GM18526 (cell line): Measurements from ENCODE around the gene ELMO1.

Experiments
- POLR2A ChIP-seq: IDR thresholded peaks from 3 replicates; pipeline ENCODE4 v1.6.1; 2011; ENCODE audit not compliant: insufficient read length; ENCODE audit errors: extremely low read depth

ELMO1 gene

DNA sequence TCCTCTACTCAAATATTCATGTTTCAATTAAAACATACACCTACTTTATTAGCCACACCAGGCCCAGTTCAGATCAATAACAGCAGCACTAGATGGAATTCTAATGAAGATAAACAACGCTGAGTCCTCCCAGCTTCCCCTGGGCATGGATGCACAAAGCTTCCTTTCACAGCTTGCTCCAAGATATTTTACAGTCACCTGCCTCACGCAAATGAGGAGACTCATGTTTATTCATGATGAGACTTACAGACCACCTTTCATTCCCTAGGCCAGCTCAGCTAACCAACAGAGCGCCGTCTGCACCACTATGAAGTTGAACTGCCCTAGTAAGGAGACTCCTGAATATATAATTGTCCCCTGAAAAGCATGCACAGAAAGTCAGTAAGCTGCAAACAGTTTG, 441.4 kb downstream of the ELMO1 start:
- TF ChIP-seq POLR2A: no peak

DNA sequence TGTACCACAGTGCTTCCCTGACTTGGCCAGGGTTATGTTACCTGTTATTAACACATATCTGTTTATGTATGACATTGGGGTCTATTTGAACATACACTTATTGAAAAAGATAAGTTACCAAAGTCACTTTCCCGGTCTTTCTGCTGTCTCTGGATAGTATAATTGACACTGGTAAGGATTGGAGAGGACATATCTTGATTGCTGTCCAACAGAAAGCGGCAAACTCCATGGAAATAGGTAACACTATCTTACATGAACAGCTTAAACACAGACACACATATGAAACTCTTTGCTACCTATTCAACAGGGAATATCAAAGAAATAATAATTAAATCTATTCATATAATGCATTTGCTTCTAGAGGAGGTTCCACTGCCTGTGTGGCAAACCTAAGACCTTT, 441.9 kb downstream of the ELMO1 start:
- TF ChIP-seq POLR2A: no peak

DNA sequence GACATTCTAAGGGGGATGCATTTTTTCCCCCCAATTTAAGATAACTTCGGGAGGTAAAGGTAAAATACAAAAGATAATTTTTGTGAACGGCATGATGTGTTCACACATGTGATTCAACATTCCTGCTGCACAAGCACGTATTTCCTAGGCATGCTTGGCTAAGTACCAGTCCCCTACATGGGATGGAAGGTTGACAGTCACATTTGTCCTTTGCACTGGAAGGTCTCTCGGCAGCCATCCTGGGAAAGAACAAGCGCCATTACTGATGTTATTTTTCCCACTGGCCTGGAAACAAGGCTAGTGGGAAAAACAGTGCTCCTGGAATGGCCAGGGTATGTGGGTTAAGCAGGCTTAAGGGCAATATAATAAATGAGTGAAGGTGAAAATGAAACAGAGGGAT, 448.2 kb downstream of the ELMO1 start:
- no peak for TF ChIP-seq POLR2A

DNA sequence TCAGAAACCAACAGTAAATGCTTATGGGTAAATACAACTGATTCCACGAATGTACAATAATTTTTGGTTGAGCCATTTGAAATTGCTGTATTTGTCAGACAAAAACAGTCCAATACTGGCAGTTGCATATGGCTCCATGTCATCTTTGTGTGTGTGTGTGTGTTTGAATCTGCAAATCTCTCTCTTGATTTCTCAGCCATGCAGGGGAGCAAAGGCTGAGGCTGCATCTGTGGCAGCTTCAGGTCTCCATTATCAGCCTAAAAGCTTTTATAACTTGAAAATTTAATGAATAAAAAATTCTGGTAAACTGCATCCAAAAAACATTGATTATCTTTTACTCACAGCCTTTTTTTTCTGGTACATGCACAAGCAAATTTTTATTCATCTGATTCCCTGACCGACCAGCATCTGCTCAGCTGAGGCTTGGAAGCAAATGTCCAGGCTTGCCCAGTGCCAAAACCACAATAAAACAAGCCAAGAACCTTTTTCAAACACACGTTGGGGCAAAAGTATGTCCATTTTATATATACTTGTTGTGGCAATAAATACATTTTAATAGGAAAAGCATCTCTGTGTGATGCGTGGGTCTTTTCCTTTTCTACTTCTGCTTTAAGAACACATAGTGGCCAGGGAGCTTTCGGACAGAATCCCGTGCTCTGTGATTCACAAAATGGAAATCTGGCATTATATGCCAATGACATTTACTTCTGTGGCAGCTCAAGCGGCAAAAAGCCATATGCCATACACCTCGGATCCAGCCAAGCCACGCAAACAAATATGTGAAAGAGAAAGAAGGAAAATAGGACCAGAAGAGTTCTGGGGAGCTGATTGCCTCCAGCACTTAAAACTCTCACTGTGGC, 448.8 kb downstream of the ELMO1 start:
- no peak for TF ChIP-seq POLR2A

DNA sequence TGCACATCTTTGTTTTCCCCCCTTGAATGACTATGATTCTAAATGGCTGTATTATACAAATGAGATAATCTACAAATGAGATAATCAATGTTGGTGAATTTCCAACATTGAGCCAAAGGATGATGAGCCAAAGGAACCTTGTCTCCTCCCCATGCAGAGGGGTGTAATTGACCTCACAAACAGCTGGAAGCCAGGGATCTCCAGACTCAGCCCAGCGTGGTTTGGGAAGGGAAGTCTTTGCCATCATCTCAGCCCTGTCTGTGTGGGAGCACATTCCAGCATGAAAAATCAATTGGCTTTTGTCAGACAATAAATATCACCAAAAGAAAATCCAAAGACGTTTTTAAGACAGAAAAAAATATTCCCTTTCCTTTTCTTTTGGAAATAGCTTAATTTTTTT, 452.9 kb downstream of the ELMO1 start:
- no peak for TF ChIP-seq POLR2A

DNA sequence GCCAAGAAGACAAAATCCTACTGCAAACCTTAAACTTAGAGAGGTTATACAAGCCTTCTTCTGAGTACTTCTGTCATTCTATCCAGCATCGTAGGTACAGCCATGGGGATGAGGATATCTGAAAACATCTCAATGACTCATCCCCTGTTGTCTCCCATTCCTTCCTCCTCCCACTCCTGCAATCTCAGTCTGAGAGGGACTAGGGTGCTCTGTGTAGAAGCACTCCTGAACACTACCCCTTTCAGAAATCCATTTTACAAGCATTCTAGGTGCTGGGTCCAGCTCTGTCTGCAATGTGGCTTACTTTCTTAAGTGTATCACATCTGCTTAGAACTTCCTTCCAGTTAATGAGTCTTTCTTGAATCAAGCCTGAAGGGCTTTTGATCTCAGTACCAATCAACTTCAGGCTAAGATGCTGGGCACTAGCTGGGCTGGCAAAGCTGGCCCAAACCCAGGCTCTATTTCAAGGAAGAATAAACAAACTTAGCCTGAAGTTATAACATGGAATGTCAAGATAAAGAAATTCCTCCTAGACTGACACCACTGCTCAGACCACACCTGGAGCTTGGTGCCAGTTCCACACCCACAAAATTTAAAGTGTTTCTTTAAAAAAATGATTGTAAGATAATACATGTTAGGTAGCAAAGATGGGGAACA, 454.1 kb downstream of the ELMO1 start:
- TF ChIP-seq POLR2A: no peak

DNA sequence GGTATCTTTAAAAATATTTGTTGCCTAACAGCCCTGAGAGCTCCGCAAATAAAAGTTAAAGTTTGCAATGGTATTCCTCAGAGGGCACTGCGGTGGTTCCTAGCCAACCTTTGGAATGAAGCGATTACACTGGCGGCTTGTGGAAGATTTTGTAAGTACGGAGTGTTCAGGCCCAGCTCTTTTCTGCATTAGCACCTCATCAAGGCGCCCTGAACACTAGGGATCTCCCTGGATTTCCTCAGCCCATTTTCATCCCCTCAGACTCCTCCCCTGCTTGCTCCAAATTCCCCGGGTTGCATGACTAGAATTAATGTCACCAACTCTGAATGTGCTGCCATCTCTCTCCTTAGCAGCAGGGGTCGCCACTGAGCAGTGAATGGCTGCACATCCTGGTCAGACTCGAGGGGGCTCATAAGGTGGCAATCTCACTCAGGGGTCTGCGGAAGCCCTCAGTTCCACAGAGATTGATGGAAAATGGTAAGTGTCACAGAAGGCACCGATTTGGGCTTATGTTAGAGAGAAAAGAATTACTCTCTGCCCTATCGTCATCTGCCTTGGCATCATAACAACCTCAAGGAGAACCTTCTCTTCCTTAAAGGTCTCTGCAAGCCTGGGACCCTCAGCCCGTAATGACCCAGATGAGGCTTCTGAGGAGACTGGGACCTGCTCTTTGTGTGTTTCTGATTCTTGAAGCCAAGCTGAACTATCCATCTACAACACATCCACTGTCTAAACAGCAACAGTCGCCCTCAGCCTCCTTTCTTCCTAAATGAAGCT, 461.5 kb downstream of the ELMO1 start:
- no peak for TF ChIP-seq POLR2A

DNA sequence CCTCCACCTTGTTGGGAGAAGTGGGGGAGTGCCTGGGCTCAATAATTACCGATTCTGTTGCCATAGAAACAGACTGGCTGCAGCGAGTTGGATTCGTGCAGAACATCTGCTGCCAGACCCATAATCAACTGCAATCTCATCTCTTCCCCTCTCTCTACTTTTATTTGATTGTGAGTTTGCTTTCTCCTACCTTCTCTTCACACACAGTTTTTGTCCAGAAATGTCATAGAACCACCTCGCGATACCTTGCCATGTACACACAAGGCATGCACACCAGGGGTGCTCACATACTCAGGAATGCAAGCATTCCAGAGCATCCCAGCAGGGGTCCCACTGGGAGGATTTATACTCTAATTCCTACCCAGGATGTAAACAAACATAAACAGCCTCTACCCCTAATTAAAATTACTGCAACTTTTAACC, 462.1 kb downstream of the ELMO1 start:
- no peak for TF ChIP-seq POLR2A

DNA sequence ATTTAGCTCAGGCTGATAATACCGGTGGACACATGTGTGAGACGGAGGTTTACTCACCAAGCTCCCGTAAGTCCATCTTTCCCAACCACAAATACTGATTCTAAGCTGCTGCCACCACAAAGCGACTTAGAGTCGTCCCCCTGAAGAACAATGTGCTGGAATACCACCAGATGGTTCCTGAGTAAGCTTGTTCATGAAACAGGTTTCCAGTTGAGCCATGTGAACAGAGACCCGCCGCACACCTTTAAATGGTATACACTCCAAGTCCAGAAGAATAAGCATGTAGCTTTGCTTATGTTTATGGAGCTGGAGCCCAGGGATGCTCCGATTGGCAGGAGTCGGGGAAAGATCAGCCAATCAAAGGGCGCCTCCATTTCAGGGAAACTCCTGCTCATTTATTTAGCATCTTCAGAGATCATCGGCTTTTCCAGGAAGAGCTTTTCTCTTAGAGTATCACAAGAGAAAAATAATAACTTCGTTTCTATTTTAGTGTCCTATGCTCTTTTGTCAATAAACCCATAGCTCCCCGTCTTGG, 462.7 kb downstream of the ELMO1 start:
- TF ChIP-seq POLR2A: no peak

DNA sequence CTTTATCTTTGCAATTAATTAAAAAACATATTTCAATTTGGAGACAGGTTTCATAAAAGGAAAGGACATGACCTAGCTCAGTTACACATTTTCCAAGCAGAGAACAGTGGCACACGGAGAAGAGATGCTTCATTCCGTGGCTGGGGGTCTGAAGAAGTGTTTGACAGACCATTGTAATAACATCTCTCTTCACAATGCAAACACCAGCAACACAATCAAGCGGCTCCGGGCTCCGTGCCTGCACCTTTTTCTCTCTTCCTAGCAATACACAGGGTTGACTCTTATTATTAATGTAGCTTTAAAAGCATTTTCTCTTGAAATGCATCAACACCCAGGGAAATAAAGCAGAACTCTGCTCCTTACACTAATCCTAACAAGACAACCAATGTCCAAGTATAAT, 463.3 kb downstream of the ELMO1 start:
- no peak for TF ChIP-seq POLR2A

DNA sequence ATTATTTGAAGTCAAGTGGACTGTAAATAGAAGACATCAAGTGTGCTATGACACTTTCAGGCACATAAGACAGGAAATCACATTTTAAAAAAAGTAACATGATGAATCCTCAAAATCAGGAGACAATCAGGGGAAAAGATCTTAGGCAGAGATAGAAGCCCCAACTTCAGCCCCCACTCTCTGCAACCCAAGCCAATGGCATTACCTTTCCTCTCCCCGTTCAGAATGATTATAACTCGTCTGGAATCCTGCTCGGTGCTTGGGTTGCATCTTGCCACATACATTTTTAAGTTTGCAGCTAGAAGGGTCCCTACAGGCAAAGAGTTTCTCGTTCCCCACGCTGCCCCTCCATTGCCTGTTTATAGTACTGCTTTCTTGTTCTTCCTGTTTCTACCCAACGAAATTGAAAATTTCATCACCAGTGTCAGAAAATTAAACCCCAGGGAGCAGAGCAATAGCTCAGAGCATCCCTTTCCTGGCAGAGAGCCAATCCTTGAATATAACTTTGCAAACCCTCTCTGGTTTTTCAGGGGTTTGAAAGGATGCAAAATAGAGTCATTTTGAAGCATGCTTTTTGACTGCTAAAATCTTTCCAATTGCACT, 463.9 kb downstream of the ELMO1 start:
- no peak for TF ChIP-seq POLR2A

DNA sequence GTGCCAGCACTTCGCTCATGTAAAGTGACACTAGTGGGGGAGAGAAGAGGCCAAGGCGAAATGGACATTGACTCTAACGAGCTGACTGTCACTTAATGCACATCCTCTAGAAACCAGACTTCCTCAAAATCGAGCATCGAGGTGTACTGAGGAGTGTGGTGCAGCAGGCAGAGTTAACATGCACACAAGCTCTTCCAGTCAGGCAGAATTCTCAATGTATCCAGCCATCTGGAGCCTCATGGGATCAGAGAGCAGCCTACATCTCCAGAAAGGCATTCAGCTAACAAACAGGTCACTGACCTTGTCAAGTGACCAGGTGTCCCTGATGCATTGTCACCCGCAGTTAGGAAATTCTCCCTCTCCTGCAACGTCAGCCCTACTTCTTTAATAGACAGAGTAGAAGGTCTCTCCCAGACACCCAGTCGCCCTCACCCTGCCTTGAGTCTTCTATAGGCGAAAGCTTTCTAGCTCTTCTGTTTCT, 464.6 kb downstream of the ELMO1 start:
- no peak for TF ChIP-seq POLR2A

DNA sequence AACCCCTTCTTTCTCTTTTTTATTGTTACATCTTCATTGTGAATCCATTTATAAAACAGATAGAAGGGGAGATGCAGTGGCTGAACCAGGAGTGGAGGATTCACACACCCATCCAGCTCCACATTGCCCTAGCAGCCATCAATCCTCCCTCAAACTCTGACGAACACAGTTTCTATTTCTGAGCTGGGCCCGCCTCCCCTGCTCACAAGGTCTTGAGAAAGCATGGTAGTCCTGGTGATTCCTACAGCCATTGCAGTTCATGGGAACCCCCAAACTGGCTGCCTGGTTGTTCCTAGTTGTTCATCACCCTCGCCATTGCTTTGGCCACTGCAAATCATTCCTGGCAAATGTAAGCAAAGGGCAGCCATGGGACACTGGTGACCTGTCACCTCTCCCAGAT, 465.9 kb downstream of the ELMO1 start:
- TF ChIP-seq POLR2A: no peak

DNA sequence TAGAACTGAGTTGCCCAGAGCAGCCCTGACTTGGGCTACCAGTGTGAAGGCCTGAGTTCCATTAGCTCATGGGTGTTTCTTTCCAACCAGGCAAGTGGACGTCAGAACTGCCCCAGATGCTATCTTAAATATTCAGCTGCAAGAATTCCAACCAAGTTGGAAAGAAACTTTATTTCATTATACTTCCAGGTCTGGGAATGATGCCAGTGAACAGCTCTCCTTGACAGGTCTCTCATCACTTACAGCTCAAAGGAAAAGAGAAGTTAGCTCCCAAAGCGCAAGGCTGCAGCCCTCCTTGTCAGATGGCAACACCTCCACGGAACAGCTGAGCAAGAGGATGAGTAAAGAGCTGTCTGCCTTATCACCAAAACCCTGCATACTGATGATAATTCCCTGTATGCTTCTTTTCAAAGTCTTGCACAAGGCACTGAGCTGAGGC, 468.8 kb downstream of the ELMO1 start:
- TF ChIP-seq POLR2A: no peak

DNA sequence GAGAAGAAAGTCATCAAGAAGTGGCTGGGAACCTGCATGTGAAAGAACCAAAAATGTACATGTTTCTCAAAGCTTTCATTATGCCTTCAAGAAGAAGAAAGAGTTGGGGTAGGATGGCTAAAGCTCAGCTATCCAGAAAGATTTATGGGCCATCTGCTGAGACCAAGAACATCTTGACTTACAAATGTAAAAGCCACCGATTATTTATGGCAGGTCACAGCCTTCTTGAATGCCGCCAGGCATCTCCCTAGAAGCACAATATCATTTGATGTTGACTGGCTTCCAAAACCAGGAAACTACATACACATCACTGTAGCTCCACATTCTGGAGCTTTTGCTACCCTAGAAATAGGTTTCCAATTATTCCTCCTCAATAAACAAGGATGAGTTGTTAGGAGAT, 470.2 kb downstream of the ELMO1 start:
- TF ChIP-seq POLR2A: no peak
